C4-2B (cell line): ENCODE measurements around the gene TMEM270.

ENCODE experiments used
- CTCF ChIP-seq: fragments of 450-650 bp; conservative IDR thresholded peaks from 2 replicates; pipeline ENCODE4 v1.5.1; 2017; ENCODE audit warnings: mild to moderate bottlenecking
- ZFX ChIP-seq: fragments of 450-650 bp; IDR thresholded peaks from 2 replicates; pipeline ENCODE4 v1.6.1; 2017

- TF ChIP-seq CTCF (no peak), ZFX (no peak)
These were observed 12.8 kb upstream of the TMEM270 start for GRCh38 chr7:73847941-73848723.
